Breast epithelium (tissue), 4 donors: ENCODE data around the gene KIAA0319L. TPM values are rescaled to one million over a fixed set of nuclear protein-coding genes. Genes with fewer than 3 reads are reported as not detected.

ENCODE experiments used
- DNase-seq, 2 donors: peaks; one replicate each; pipeline ENCODE4 v3.0.0-alpha.2; 2019; ENCODE audit warnings: low spot score in 2 of 2
- H3K27ac ChIP-seq, 2 donors: fragments of 200-600 bp; sonication (generic) in 1 of 2; one replicate each; pipeline ENCODE4 v1.5.1; 2016 to 2019; ENCODE audit warnings: mild to moderate bottlenecking in 1 of 2
- H3K27me3 ChIP-seq, 2 donors: fragments of 200-600 bp; sonication (generic) in 1 of 2; one replicate each; pipeline versions ENCODE4 v1.5.1 to v1.6.0; 2017 to 2019; ENCODE audit warnings: control low read depth in 1 of 2, mild to moderate bottlenecking in 1 of 2
- H3K36me3 ChIP-seq: fragments of 200-600 bp; one replicate; pipeline ENCODE4 v1.5.1; 2019
- H3K4me1 ChIP-seq, 2 donors: fragments of 200-600 bp; sonication (generic); one replicate each; pipeline ENCODE4 v1.5.1; 2016 to 2019; ENCODE audit warnings: control low read depth in 1 of 2
- H3K4me3 ChIP-seq, 3 donors: fragments of 200-600 bp; sonication (generic); 1 replicate in 2 of 3; 2 replicates in 1 of 3; pipeline ENCODE4 v1.5.1; 2016 to 2019; ENCODE audit warnings: mild to moderate bottlenecking in 3 of 3, moderate library complexity in 2 of 3
- H3K9me3 ChIP-seq, 2 donors: fragments of 200-600 bp; sonication (generic) in 1 of 2; one replicate each; pipeline ENCODE4 v1.5.1; 2016 to 2019; ENCODE audit warnings: control low read depth in 1 of 2
- CTCF ChIP-seq, 3 donors: fragments of 450-650 bp; IDR thresholded peaks; one replicate each; pipeline ENCODE4 v1.5.1; 2016 to 2017; ENCODE audit warnings: antibody characterized with exemption in 3 of 3, mild to moderate bottlenecking in 3 of 3, moderate library complexity in 3 of 3
- POLR2A ChIP-seq: fragments of 450-650 bp; IDR thresholded peaks from one replicate; pipeline ENCODE4 v1.6.1; 2016; ENCODE audit warnings: antibody characterized with exemption, mild to moderate bottlenecking, moderate library complexity
- POLR2AphosphoS5 ChIP-seq, 3 donors: sonication (generic); formaldehyde crosslinking; IDR thresholded peaks; one replicate each; pipeline ENCODE4 v1.6.1; 2017; ENCODE audit warnings: antibody characterized with exemption in 3 of 3
- intact Hi-C: fragments of 100-400 bp; cut with DNase I; formaldehyde crosslinking; loops from one replicate; pipeline ENCODE4 v1.15.1; 2023; ENCODE audit warnings: low total_unique reads
- total RNA-seq, 3 donors: library from RNA; depleted of rRNA; stranded (reverse); fragments of >200 nt; gene quantifications; one replicate each; pipeline ENCODE4 v1.1.0, GENCODE V29; 2016

Gene KIAA0319L
- total RNA-seq, 3 donors from 2014 or later: 49.0 to 104 (median 103) TPM

GRCh38 chr1:35386290-35386689, 170.9 kb downstream of the KIAA0319L start:
- no peaks in the 10 kb centered on the region for H3K36me3 ChIP-seq

More at GRCh38 chr1:35386290-35386689, 170.9 kb downstream of the KIAA0319L start:
- intact Hi-C loops: no loop called here
- no peak overlapping the region for H3K4me3 ChIP-seq
- no peak for TF ChIP-seq POLR2AphosphoS5 (IDR thresholded peaks at IDR 0.05)
- no peak for TF ChIP-seq CTCF (IDR thresholded peaks at IDR 0.05)
- no peak for TF ChIP-seq POLR2A
- H3K4me1 ChIP-seq: no peaks in the 10 kb centered on the region
- no peaks in the 10 kb centered on the region for H3K27me3 ChIP-seq
- no peaks in the 10 kb centered on the region for H3K9me3 ChIP-seq
- DNase-seq: no peak
- no peak overlapping the region for H3K27ac ChIP-seq

Other genes starting within 250 kb of the KIAA0319L start
- gene NCDN, start 396 bp upstream of the KIAA0319L start, total RNA-seq: 10 to 100 TPM in 2 of 3 donors, 1 to 10 TPM in 1; 9.9 to 22.3 (median 16.2) TPM
- gene TFAP2E, start 15.9 kb upstream of the KIAA0319L start, total RNA-seq: 1 to 10 TPM in 1 of 3 donors, under 1 TPM in 2; 0.44 to 2.6 (median 0.64) TPM
- gene PSMB2, start 84.1 kb upstream of the KIAA0319L start, total RNA-seq: 10 to 100 TPM; 26.7 to 31.8 (median 31.5) TPM
- 10 to 100 TPM in 2 of 3 donors, 1 to 10 TPM in 1; 8.2 to 16.0 (median 13.1) TPM for gene C1orf216, start 161.5 kb upstream of the KIAA0319L start, total RNA-seq
- under 1 TPM; 0.15 to 0.48 (median 0.33) TPM for gene CLSPN, start 212.6 kb upstream of the KIAA0319L start, total RNA-seq